Brain microvascular endothelial cell (primary cell): Measurements from ENCODE around the gene PDE10A.

Experiments used
- DNase-seq: peaks from one replicate; pipeline ENCODE4 v3.0.0-alpha.2; 2020
- H3K27ac ChIP-seq: fragments of 250-450 bp; sonication (Bioruptor Pico); 2 replicates; pipeline ENCODE4 v1.5.1; 2020; ENCODE audit warnings: mild to moderate bottlenecking, moderate library complexity
- H3K27me3 ChIP-seq: fragments of 250-450 bp; sonication (Bioruptor Pico); replicated peaks from 2 replicates; pipeline ENCODE4 v1.5.1; 2020; ENCODE audit warnings: mild to moderate bottlenecking
- H3K36me3 ChIP-seq: fragments of 250-450 bp; sonication (Bioruptor Pico); replicated peaks from 2 replicates; pipeline ENCODE4 v1.5.1; 2020; ENCODE audit warnings: mild to moderate bottlenecking
- H3K4me3 ChIP-seq: 2 replicates; pipeline ENCODE4 v1.5.1; 2011; ENCODE audit warnings: low read depth, mild to moderate bottlenecking, control low read depth, low read length, moderate library complexity
- CTCF ChIP-seq: IDR thresholded peaks from 2 replicates; pipeline ENCODE4 v1.5.1; 2011; ENCODE audit warnings: low read depth, mild to moderate bottlenecking, moderate library complexity, low read length, control low read depth, inconsistent platforms; ENCODE audit errors: missing control alignments
- in situ Hi-C: cut with HindIII; loops from 2 replicates; pipeline ENCODE4 v1.10.0; 2017; ENCODE audit warnings: low sequenced_read_pairs, low pct_ligation_motif_present

The PDE10A gene

GRCh38 chr6:165685302-165685701, 22.3 kb upstream of the PDE10A start:
- Histone ChIP-seq H3K36me3 (no peaks in the 10 kb centered on the region), H3K27ac (no peak overlapping the region), H3K4me3 (no peak overlapping the region), H3K27me3 (no peaks in the 10 kb centered on the region)
- TF ChIP-seq CTCF = no peak
- in situ Hi-C loops = no loop called here
- no peak for DNase-seq

- H3K27ac ChIP-seq = no peak overlapping the region
- no peak for TF ChIP-seq CTCF
- DNase-seq = no peak
- in situ Hi-C loops = no loop called here
- no peak overlapping the region for H3K4me3 ChIP-seq
- no peaks in the 10 kb centered on the region for H3K27me3 ChIP-seq
- H3K36me3 ChIP-seq = no peaks in the 10 kb centered on the region
These were observed 21.3 kb upstream of the PDE10A start for GRCh38 chr6:165684333-165684732.

GRCh38 chr6:165680975-165681374, 17.9 kb upstream of the PDE10A start:
- in situ Hi-C loops = no loop called here
- DNase-seq = no peak
- H3K27me3 ChIP-seq = no peaks in the 10 kb centered on the region
- no peak overlapping the region for H3K27ac ChIP-seq
- no peak overlapping the region for H3K4me3 ChIP-seq
- H3K36me3 ChIP-seq = no peaks in the 10 kb centered on the region
- no peak for TF ChIP-seq CTCF

- Histone ChIP-seq H3K27ac (no peak overlapping the region), H3K36me3 (no peaks in the 10 kb centered on the region), H3K4me3 (no peak overlapping the region), H3K27me3 (no peaks in the 10 kb centered on the region)
- in situ Hi-C loops = no loop called here
- TF ChIP-seq CTCF = no peak
- no peak for DNase-seq
These were observed 16.3 kb upstream of the PDE10A start for GRCh38 chr6:165679326-165679725.

- no peak overlapping the region for H3K27ac ChIP-seq
- DNase-seq = no peak
- no peak for TF ChIP-seq CTCF
- no peak overlapping the region for H3K4me3 ChIP-seq
- in situ Hi-C loops = no loop called here
- H3K27me3 ChIP-seq = no peaks in the 10 kb centered on the region
- H3K36me3 ChIP-seq = no peaks in the 10 kb centered on the region
These were observed 15.9 kb upstream of the PDE10A start for GRCh38 chr6:165678904-165679303.

- DNase-seq = no peak
- in situ Hi-C loops = no loop called here
- Histone ChIP-seq H3K27ac (no peak overlapping the region), H3K27me3 (no peaks in the 10 kb centered on the region), H3K36me3 (no peaks in the 10 kb centered on the region), H3K4me3 (no peak overlapping the region)
- TF ChIP-seq CTCF = no peak
These were observed 15.4 kb upstream of the PDE10A start for GRCh38 chr6:165678429-165678828.
